GM12864 (cell line): ENCODE data around the gene RNF223.

Source experiments
- DNase-seq: peaks from one replicate; pipeline ENCODE4 v3.0.0-alpha.2; 2011; ENCODE audit warnings: low read depth
- H3K4me3 ChIP-seq: 2 replicates; pipeline ENCODE4 v1.5.1; 2011; ENCODE audit warnings: mild to moderate bottlenecking, low read depth, low read length, control low read depth
- TF ChIP-seq, protein P1 (sequence below): IDR thresholded peaks from 2 replicates; pipeline ENCODE4 v1.5.1; 2011; ENCODE audit warnings: low read depth, mild to moderate bottlenecking, moderate library complexity, low read length, control low read depth, inconsistent platforms; ENCODE audit errors: missing control alignments

RNF223 gene

DNA sequence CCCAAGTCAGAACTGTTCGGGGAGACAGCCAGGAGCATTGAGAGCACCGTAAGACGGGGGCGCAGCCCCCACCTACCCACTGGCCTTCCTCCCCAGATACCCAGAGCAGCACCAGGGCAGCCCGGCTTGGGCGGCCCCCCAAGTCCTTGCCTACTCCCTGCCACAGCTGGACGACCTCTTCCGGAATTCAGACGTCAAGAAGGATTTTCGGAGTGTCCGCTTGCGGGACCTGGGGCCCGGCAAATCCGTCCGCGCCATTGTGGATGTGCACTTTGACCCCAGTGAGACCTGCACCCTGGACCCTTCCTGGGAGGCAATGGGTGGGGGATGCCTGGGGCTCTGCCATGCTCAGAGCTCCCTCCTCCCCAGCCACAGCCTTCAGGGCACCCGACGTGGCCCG is 26.7 kb downstream of the RNF223 start:
- no peak overlapping the region for H3K4me3 ChIP-seq
- TF ChIP-seq, protein P1, sequence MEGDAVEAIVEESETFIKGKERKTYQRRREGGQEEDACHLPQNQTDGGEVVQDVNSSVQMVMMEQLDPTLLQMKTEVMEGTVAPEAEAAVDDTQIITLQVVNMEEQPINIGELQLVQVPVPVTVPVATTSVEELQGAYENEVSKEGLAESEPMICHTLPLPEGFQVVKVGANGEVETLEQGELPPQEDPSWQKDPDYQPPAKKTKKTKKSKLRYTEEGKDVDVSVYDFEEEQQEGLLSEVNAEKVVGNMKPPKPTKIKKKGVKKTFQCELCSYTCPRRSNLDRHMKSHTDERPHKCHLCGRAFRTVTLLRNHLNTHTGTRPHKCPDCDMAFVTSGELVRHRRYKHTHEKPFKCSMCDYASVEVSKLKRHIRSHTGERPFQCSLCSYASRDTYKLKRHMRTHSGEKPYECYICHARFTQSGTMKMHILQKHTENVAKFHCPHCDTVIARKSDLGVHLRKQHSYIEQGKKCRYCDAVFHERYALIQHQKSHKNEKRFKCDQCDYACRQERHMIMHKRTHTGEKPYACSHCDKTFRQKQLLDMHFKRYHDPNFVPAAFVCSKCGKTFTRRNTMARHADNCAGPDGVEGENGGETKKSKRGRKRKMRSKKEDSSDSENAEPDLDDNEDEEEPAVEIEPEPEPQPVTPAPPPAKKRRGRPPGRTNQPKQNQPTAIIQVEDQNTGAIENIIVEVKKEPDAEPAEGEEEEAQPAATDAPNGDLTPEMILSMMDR: no peak
- no peak for DNase-seq

DNA sequence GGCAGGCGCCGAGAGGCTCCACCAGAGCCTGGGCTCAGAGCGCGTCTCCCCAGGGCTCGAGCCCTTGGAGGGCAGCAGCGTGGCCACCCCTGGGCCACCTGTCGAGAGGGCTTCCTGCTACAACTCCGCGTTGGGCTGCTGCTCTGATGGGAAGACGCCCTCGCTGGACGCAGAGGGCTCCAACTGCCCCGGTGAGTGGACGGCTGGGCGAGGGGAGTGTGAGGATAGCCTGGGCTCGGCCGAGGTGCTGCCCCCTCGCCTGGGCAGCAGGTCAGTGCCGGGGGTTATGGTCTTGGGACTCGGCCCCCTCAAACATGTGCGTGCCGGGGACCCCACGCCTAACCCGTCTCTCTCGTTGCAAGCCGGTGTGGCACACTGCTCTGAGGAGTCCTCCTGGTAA is 27.3 kb downstream of the RNF223 start:
- TF ChIP-seq, protein P1: no peak
- H3K4me3 ChIP-seq: no peak overlapping the region
- DNase-seq: no peak

DNA sequence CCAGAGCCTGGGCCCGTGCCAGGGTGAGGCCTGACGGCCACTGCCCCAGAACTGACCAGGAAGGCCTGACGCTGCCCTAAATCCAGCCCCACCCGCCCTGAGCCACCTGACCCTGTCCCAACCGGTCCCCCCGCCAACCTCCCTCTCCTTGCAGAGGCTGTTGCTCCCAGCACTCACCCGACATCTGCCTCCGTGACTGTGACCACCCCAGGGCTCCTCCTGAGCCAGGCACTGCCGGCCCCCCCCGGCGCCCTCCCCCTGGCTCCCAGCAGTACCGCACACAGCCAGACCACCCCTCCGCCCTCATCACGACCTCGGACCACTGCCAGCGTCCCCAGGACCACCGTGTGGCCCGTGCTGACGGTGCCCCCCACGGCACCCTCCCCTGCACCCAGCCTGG is 27.9 kb downstream of the RNF223 start:
- no peak for DNase-seq
- TF ChIP-seq, protein P1: no peak
- no peak overlapping the region for H3K4me3 ChIP-seq

DNA sequence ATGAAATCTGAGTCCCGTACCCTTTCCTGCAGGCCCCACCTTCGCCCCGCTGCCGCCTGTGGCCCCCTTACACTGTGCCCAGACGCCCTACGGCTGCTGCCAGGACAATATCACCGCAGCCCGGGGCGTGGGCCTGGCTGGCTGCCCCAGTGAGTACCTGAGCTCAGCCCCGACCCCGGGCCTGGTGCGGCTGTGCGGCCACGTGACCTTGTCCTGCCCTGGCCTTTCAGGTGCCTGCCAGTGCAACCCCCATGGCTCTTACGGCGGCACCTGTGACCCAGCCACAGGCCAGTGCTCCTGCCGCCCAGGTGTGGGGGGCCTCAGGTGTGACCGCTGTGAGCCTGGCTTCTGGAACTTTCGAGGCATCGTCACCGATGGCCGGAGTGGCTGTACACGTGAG is 29.0 kb downstream of the RNF223 start:
- TF ChIP-seq, protein P1: no peak
- no peak for DNase-seq
- no peak overlapping the region for H3K4me3 ChIP-seq

- no peak overlapping the region for H3K4me3 ChIP-seq
- TF ChIP-seq, protein P1: no peak
- DNase-seq: no peak
Observed at GRCh38 chr1:1044455-1045078, 29.5 kb downstream of the RNF223 start.

DNA sequence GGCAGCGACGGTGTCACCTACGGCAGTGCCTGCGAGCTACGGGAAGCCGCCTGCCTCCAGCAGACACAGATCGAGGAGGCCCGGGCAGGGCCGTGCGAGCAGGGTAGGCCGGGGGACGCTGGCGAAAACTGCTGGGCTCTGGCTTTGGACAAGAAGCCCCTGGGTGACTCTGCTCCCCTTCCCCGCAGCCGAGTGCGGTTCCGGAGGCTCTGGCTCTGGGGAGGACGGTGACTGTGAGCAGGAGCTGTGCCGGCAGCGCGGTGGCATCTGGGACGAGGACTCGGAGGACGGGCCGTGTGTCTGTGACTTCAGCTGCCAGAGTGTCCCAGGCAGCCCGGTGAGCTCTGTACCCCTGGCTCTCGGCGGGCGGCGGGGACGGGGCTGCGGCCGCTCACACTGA is 30.2 kb downstream of the RNF223 start:
- no peak for DNase-seq
- TF ChIP-seq, protein P1: no peak
- no peak overlapping the region for H3K4me3 ChIP-seq

GRCh38 chr1:1043411-1043810 is 30.7 kb downstream of the RNF223 start:
- no peak for DNase-seq
- H3K4me3 ChIP-seq: no peak overlapping the region
- TF ChIP-seq, protein P1: no peak
